ENCODE measurements around the gene NUDT14. TPM values are rescaled to one million over a fixed set of nuclear protein-coding genes. Genes with fewer than 3 reads are reported as not detected.

NUDT14 gene
- total RNA-seq, 4 donors from 2014 or later = 0.66 to 2.7 (median 1.8) TPM

DNA sequence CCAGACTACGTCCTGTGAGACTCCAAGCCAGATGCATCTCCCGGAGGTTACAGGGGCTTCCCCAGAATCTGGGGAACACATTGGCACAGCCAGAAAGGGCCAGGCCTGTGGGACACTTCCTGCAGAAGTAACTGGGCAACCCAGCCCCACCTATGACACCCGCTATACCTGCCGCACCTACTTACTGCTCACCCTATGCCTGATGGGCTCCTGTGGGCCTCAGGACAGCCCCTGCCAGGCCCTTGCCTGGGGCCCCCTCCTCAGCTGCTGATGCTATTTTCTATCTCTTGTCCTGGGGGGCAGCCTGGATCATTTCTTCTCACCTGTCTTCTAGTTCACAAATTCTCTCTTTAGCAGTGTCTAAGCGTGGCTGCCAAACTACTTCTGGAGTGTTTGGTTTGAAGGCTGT is 41.3 kb downstream of the NUDT14 start:
- Histone ChIP-seq H3K36me3 (peaks cover 0 to 39% (median 0%) of the 10 kb centered on the region in 3 donors), H3K4me3 (no peak overlapping the region), H3K4me1 (no peaks in the 10 kb centered on the region), H3K9me3 (peaks cover 0 to 36% (median 5%) of the 10 kb centered on the region in 4 donors), H3K27me3 (no peaks in the 10 kb centered on the region), H3K27ac (no peak overlapping the region)
- WGBS, 2 donors = 93 to 98% methylated on average over 2 to 5 of the region's 5 CpGs
- TF ChIP-seq, protein P1, sequence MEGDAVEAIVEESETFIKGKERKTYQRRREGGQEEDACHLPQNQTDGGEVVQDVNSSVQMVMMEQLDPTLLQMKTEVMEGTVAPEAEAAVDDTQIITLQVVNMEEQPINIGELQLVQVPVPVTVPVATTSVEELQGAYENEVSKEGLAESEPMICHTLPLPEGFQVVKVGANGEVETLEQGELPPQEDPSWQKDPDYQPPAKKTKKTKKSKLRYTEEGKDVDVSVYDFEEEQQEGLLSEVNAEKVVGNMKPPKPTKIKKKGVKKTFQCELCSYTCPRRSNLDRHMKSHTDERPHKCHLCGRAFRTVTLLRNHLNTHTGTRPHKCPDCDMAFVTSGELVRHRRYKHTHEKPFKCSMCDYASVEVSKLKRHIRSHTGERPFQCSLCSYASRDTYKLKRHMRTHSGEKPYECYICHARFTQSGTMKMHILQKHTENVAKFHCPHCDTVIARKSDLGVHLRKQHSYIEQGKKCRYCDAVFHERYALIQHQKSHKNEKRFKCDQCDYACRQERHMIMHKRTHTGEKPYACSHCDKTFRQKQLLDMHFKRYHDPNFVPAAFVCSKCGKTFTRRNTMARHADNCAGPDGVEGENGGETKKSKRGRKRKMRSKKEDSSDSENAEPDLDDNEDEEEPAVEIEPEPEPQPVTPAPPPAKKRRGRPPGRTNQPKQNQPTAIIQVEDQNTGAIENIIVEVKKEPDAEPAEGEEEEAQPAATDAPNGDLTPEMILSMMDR (IDR thresholded peaks at IDR 0.05) = no peak
- TF ChIP-seq POLR2A (IDR thresholded peaks at IDR 0.05) (no peak), EP300 (IDR thresholded peaks at IDR 0.05) (no peak)
- no peak for DNase-seq (ENCODE audit: low spot score in 2 of 2)

DNA sequence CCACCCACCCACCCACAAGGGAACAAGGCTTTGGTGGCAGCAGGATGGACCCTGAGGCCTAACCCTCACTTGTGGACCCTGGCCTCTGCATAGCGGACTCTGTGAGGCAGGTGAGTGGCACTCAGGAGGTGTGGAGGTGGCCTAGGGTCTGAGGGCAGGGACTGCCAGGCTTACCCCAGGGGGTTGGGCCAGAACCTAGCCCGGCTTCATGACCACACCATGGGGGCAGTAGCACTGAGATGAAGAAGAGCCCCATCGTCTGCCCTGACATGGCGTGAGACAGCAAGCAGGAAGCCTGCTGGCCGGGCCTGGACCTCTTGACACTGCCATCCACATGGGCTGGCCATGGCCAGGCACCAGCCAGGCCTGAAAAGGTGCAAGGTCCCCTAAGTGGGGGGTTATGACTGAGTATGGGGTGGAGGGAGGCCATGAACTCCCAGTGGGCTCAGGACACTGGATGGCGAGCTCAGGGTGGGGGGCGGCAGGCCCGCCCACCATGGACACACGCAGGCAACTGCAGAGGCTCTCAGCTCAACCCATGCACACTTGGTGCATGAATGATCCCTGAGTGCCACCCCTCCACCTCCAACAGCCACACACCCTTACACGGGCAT is 41.8 kb downstream of the NUDT14 start:
- Histone ChIP-seq H3K36me3 (peaks cover 0 to 39% (median 0%) of the 10 kb centered on the region in 3 donors), H3K4me3 (no peak overlapping the region), H3K9me3 (peaks cover 0 to 36% (median 5%) of the 10 kb centered on the region in 4 donors), H3K27ac (no peak overlapping the region), H3K27me3 (no peaks in the 10 kb centered on the region), H3K4me1 (no peaks in the 10 kb centered on the region)
- no peak for DNase-seq (ENCODE audit: low spot score in 2 of 2)
- 78 to 86% methylated on average over 10 of the region's 10 CpGs for whole genome bisulfite sequencing, 2 donors
- TF ChIP-seq POLR2A (IDR thresholded peaks at IDR 0.05) (no peak), EP300 (IDR thresholded peaks at IDR 0.05) (no peak)
- TF ChIP-seq, protein P1 (IDR thresholded peaks at IDR 0.05) = no peak

DNA sequence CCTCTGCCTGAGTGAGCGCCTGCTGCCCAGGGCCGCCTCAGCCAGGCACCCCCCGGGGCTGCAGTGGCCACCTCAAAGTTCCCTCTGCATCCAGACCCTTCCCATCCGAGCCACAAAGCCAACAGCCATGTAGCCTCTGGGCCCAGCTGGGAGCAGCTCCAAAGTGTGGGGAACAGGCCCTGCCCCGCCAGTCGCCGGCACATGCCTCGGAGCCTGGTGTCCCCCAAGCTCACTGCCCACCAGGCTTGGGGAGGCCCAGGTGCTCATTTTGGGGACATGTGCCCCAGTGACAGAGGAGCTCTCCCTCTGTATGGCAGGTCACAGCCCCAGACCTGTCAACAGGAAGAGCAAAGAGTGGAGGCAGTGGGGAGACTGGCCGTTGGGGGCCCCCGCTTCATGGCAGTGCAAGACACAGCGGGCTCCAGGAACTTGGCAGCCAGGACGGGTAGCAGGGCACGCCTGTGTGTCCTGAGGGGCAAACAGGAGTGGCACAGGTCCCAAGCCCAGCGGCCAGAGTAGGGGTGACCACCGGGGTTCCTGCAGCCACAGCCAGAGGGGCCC is 42.5 kb downstream of the NUDT14 start:
- no peak for DNase-seq (ENCODE audit: low spot score in 2 of 2)
- WGBS, 2 donors = 91 to 97% methylated on average over 10 to 12 of the region's 15 CpGs

DNA sequence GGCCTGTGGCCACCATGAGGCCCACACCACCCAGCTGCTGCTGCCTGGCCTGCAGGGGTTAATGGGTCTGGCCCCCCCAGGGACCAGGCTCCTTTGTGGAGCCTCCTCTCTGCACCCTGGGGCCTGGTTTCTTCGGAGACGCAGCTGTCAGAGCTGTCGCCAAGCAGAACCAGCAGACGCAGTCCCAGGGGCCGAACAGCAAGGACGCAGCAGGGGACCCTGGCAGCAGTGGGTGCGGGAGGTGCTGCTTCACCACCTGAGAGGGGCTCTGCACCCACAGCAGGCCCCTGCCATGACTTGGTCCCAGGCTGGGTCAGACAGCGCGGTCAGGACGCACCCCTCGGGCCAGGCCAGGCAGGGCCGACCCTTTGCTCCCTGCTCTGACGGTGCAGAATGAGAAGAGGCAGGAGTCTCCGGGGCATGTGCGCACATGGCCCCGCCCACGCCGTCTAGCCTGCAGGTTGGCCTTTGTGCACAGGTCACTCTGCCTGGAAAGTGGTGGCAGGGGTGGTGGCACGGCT is 43.0 kb downstream of the NUDT14 start:
- Histone ChIP-seq H3K9me3 (peaks cover 0 to 41% (median 5%) of the 10 kb centered on the region in 4 donors), H3K27me3 (no peaks in the 10 kb centered on the region), H3K4me1 (no peaks in the 10 kb centered on the region), H3K36me3 (peaks cover 0 to 35% (median 0%) of the 10 kb centered on the region in 3 donors), H3K27ac (no peak overlapping the region), H3K4me3 (no peak overlapping the region)
- no peak for DNase-seq (ENCODE audit: low spot score in 2 of 2)
- 85 to 86% methylated on average over 13 to 19 of the region's 19 CpGs for WGBS, 2 donors
- TF ChIP-seq, protein P1 (IDR thresholded peaks at IDR 0.05) = no peak
- no peak for TF ChIP-seq EP300 (IDR thresholded peaks at IDR 0.05)
- no peak for TF ChIP-seq POLR2A (IDR thresholded peaks at IDR 0.05)

More for the DNA sequence above, 42.5 kb downstream of the NUDT14 start:
- TF ChIP-seq, protein P1 (IDR thresholded peaks at IDR 0.05) = no peak
- TF ChIP-seq EP300 (IDR thresholded peaks at IDR 0.05) (no peak), POLR2A (IDR thresholded peaks at IDR 0.05) (no peak)
- peaks cover 0 to 36% (median 5%) of the 10 kb centered on the region in 4 donors for H3K9me3 ChIP-seq
- no peak overlapping the region for H3K27ac ChIP-seq
- H3K4me1 ChIP-seq = no peaks in the 10 kb centered on the region
- no peak overlapping the region for H3K4me3 ChIP-seq
- H3K36me3 ChIP-seq = peaks cover 0 to 39% (median 0%) of the 10 kb centered on the region in 3 donors
- H3K27me3 ChIP-seq = no peaks in the 10 kb centered on the region

DNA sequence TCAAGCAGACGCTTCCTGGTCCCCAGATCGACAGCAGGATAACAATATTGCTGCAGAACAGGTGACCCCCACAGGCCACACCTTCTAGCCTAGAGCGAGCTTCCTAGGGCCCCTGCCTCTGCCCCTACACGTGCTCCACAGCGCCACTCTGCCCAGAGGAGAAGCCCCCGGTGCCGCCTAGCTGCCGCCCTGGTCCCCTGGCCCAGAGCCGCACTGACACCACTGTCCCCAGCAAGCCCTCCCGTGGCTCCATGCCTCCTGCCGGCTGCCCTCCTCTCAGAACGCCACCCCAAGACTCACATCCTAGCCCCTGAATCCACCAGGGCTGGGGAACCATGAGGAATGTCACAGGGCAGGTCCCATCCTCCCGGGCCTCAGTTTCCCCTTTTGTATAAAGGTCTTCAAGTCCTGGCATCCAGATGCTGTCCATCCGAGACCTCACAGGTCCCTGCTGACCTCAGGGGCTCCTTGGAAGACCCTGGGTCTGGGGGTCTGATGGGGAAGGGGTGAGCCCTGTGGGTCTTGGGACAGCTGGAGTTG is 43.6 kb downstream of the NUDT14 start:
- TF ChIP-seq POLR2A (IDR thresholded peaks at IDR 0.05) (no peak), EP300 (IDR thresholded peaks at IDR 0.05) (no peak)
- TF ChIP-seq, protein P1 (IDR thresholded peaks at IDR 0.05) = no peak
- DNase-seq (ENCODE audit: low spot score in 2 of 2) = no peak
- peaks cover 0 to 45% (median 5%) of the 10 kb centered on the region in 4 donors for H3K9me3 ChIP-seq
- no peaks in the 10 kb centered on the region for H3K27me3 ChIP-seq
- peaks cover 0 to 29% (median 0%) of the 10 kb centered on the region in 3 donors for H3K36me3 ChIP-seq
- H3K27ac ChIP-seq = no peak overlapping the region
- H3K4me1 ChIP-seq = no peaks in the 10 kb centered on the region
- no peak overlapping the region for H3K4me3 ChIP-seq
- WGBS, 2 donors = 74 to 82% methylated on average over 14 of the region's 14 CpGs

All from tibial nerve (tissue), 4 donors.